OCI-LY1 (cell line): ENCODE measurements around the gene MICU1.

Experiments used
- H2AFZ ChIP-seq: fragments of 200-600 bp; sonication (generic), shearing (Covaris generic); 2 replicates; pipeline ENCODE4 v1.6.0; 2014; ENCODE audit warnings: antibody characterized with exemption, mild to moderate bottlenecking, low read length
- H3F3A ChIP-seq: fragments of 200-600 bp; sonication (generic), shearing (Covaris generic); 2 replicates; pipeline ENCODE4 v1.6.0; 2014; ENCODE audit warnings: mild to moderate bottlenecking, antibody characterized with exemption, low read length, moderate library complexity; ENCODE audit not compliant: insufficient read depth
- H3K27ac ChIP-seq: fragments of 200-600 bp; sonication (generic); 2 replicates; pipeline ENCODE4 v1.5.1; 2014; ENCODE audit warnings: low read length, mixed run types, mild to moderate bottlenecking, low read depth; ENCODE audit not compliant: poor library complexity, severe bottlenecking
- H3K27me3 ChIP-seq: fragments of 200-600 bp; sonication (generic); 2 replicates; pipeline ENCODE4 v1.6.0; 2014; ENCODE audit warnings: antibody characterized with exemption, mild to moderate bottlenecking, low read length, moderate library complexity; ENCODE audit not compliant: insufficient read depth
- H3K36me3 ChIP-seq: fragments of 200-600 bp; sonication (generic); 2 replicates; pipeline ENCODE4 v1.6.1; 2014; ENCODE audit warnings: mild to moderate bottlenecking, antibody characterized with exemption, low read length, moderate library complexity, mixed read lengths; ENCODE audit not compliant: insufficient read depth
- H3K4me1 ChIP-seq: fragments of 200-600 bp; sonication (generic); 2 replicates; pipeline ENCODE4 v1.5.1; 2014; ENCODE audit warnings: mild to moderate bottlenecking, low read length, moderate library complexity; ENCODE audit not compliant: insufficient read depth, severe bottlenecking
- H3K4me2 ChIP-seq: fragments of 200-600 bp; sonication (generic), shearing (Covaris generic); 2 replicates; pipeline ENCODE4 v1.6.1; 2014; ENCODE audit warnings: low read length
- H3K4me3 ChIP-seq: fragments of 200-600 bp; sonication (generic); 2 replicates; pipeline ENCODE4 v1.5.1; 2014; ENCODE audit warnings: low read length, low read depth, mild to moderate bottlenecking, mixed read lengths; ENCODE audit not compliant: poor library complexity, severe bottlenecking
- H3K79me2 ChIP-seq: fragments of 200-600 bp; shearing (Covaris generic); 2 replicates; pipeline ENCODE4 v1.6.1; 2016; ENCODE audit warnings: mixed run types, low read length, mixed read lengths; ENCODE audit not compliant: insufficient read depth
- H3K9ac ChIP-seq: fragments of 200-600 bp; sonication (generic), shearing (Covaris generic); 2 replicates; pipeline ENCODE4 v1.6.1; 2014; ENCODE audit warnings: mild to moderate bottlenecking, low read length, mixed read lengths
- H3K9me2 ChIP-seq: fragments of 200-600 bp; sonication (generic), shearing (Covaris generic); 2 replicates; pipeline ENCODE4 v1.6.1; 2014; ENCODE audit warnings: low read depth, mild to moderate bottlenecking, low read length, mixed read lengths
- H3K9me3 ChIP-seq: fragments of 200-600 bp; shearing (Covaris generic); 2 replicates; pipeline ENCODE4 v1.6.1; 2014; ENCODE audit warnings: low read length, mixed read lengths
- H4K20me1 ChIP-seq: fragments of 200-600 bp; sonication (generic), shearing (Covaris generic); 2 replicates; pipeline ENCODE4 v1.6.0; 2016; ENCODE audit warnings: mild to moderate bottlenecking, low read length; ENCODE audit not compliant: insufficient read depth
- CTCF ChIP-seq: fragments of 200-600 bp; sonication (generic), shearing (Covaris generic); IDR thresholded peaks from 2 replicates; pipeline ENCODE4 v1.5.1; 2017; ENCODE audit warnings: mild to moderate bottlenecking, antibody characterized with exemption, low read length, moderate library complexity, mixed read lengths
- EZH2 ChIP-seq: fragments of 200-600 bp; sonication (generic), shearing (Covaris generic); IDR thresholded peaks from 2 replicates; pipeline ENCODE4 v1.8.0; 2017; ENCODE audit warnings: borderline replicate concordance, mixed run types, mild to moderate bottlenecking, antibody characterized with exemption, low read length, moderate library complexity, mixed read lengths

MICU1 gene

GRCh38 chr10:72598769-72599701 is 26.8 kb downstream of the MICU1 start:
- Histone ChIP-seq H3K4me1 (peaks cover 5% of the 10 kb centered on the region), H3K27ac (no peak overlapping the region), H3K4me2 (no peak overlapping the region), H3K36me3 (no peaks in the 10 kb centered on the region), H3F3A (no peaks in the 10 kb centered on the region; the same call in 1 of the 2 replicates), H3K4me3 (no peak overlapping the region), H4K20me1 (no peaks in the 10 kb centered on the region), H3K9ac (no peak overlapping the region), H3K9me2 (no peaks in the 10 kb centered on the region), H2AFZ (no peak overlapping the region), H3K79me2 (no peaks in the 10 kb centered on the region), H3K27me3 (no peaks in the 10 kb centered on the region), H3K9me3 (no peaks in the 10 kb centered on the region)
- no peak for TF ChIP-seq EZH2
- no peak for TF ChIP-seq CTCF

GRCh38 chr10:72597897-72598296 is 28.0 kb downstream of the MICU1 start:
- H3K9ac ChIP-seq, result no peak overlapping the region
- H3K79me2 ChIP-seq, result no peaks in the 10 kb centered on the region
- no peak overlapping the region for H3K4me2 ChIP-seq
- H3K27me3 ChIP-seq, result no peaks in the 10 kb centered on the region
- no peak overlapping the region for H3K4me3 ChIP-seq
- TF ChIP-seq EZH2 (no peak), CTCF (no peak)
- H3K36me3 ChIP-seq, result no peaks in the 10 kb centered on the region
- no peaks in the 10 kb centered on the region for H3K9me3 ChIP-seq
- H4K20me1 ChIP-seq, result no peaks in the 10 kb centered on the region
- H3K9me2 ChIP-seq, result no peaks in the 10 kb centered on the region
- H3F3A ChIP-seq, result no peaks in the 10 kb centered on the region; the same call in 1 of the 2 replicates
- H3K4me1 ChIP-seq, result peaks cover 5% of the 10 kb centered on the region
- H3K27ac ChIP-seq, result no peak overlapping the region
- H2AFZ ChIP-seq, result no peak overlapping the region

GRCh38 chr10:72595436-72595835 is 30.4 kb downstream of the MICU1 start:
- H2AFZ ChIP-seq, result no peak overlapping the region
- no peaks in the 10 kb centered on the region for H3K79me2 ChIP-seq
- H3K9ac ChIP-seq, result no peak overlapping the region
- H3K36me3 ChIP-seq, result no peaks in the 10 kb centered on the region
- H3K27me3 ChIP-seq, result no peaks in the 10 kb centered on the region
- no peaks in the 10 kb centered on the region for H3F3A ChIP-seq
- H3K9me2 ChIP-seq, result no peaks in the 10 kb centered on the region
- TF ChIP-seq EZH2 (no peak), CTCF (no peak)
- no peaks in the 10 kb centered on the region for H3K4me1 ChIP-seq
- no peak overlapping the region for H3K4me3 ChIP-seq
- H3K27ac ChIP-seq, result no peak overlapping the region
- H3K9me3 ChIP-seq, result no peaks in the 10 kb centered on the region
- H3K4me2 ChIP-seq, result no peak overlapping the region
- H4K20me1 ChIP-seq, result no peaks in the 10 kb centered on the region
